Right lung (tissue), 10 donors: ENCODE data around the gene PRDM7. TPM values are rescaled to one million over a fixed set of nuclear protein-coding genes. Genes with fewer than 3 reads are reported as not detected.
"Not testable (repeated sequence)": the region's sequence is repeated elsewhere in the genome, so short reads cannot be mapped to it uniquely, and the experiment has no call there.

ENCODE experiments used
- DNase-seq, 2 donors: peaks; one replicate each; pipeline ENCODE4 v3.0.0-alpha.2; 2013
- long read RNA-seq, 8 donors: transcript quantifications; one replicate each; lab custom pipeline, GENCODE V29; 2026
- polyA plus RNA-seq, 5 donors: library from polyadenylated mRNA; unstranded; fragments of 120-200 nt; gene quantifications; one replicate each; pipeline versions ENCODE4 v1.2.1 to v1.2.3, GENCODE V29; 2013; ENCODE audit warnings: inconsistent platforms in 1 of 5, low replicate concordance in 1 of 5; ENCODE audit not compliant: insufficient read length in 5 of 5, insufficient read depth in 1 of 5

Gene PRDM7
- under 1 TPM; 0.14 to 0.84 (median 0.33) TPM for polyA plus RNA-seq
- long read RNA-seq, donor 1 = 0 reads
- long read RNA-seq, donor 2 = 0 reads
- long read RNA-seq, donor 3 = 0 reads
- long read RNA-seq, donor 4 = 0 reads
- long read RNA-seq, donor 5 = 0 reads
- long read RNA-seq, donor 6 = 0 reads
- long read RNA-seq, donor 7 = 0 reads
- long read RNA-seq, donor 8 = 0 reads

GRCh38 chr16:90077240-90077756 lies at the start of gene PRDM7:
TSS of gene PRDM7 (minus strand) at chr16:90077331. CDS start at chr16:90075910, 1,421 bp downstream.
- DNase-seq = peak; percentile 71 to 83

GRCh38 chr16:90121846-90122245 lies 44.7 kb upstream of the PRDM7 start:
- DNase-seq = not testable (repeated sequence)

GRCh38 chr16:90107617-90108016 lies 30.5 kb upstream of the PRDM7 start:
- not testable (repeated sequence) for DNase-seq

- DNase-seq = not testable (repeated sequence)
Measured at GRCh38 chr16:90107060-90107459, 29.9 kb upstream of the PRDM7 start.

GRCh38 chr16:90106271-90106670 lies 29.1 kb upstream of the PRDM7 start:
- peak; percentile 8 to 25 for DNase-seq

- DNase-seq = not testable (repeated sequence)
Measured at GRCh38 chr16:90104725-90105124, 27.6 kb upstream of the PRDM7 start.

- DNase-seq = not testable (repeated sequence)
Measured at GRCh38 chr16:90102086-90102884, 25.2 kb upstream of the PRDM7 start.

- DNase-seq = not testable (repeated sequence)
Measured at GRCh38 chr16:90101332-90101731, 24.2 kb upstream of the PRDM7 start.

GRCh38 chr16:90100790-90101189 lies 23.7 kb upstream of the PRDM7 start:
- not testable (repeated sequence) for DNase-seq

GRCh38 chr16:90100229-90100628 lies 23.1 kb upstream of the PRDM7 start:
- not testable (repeated sequence) for DNase-seq

GRCh38 chr16:90098936-90099335 lies 21.8 kb upstream of the PRDM7 start:
- DNase-seq = not testable (repeated sequence)

- DNase-seq = not testable (repeated sequence)
Measured at GRCh38 chr16:90097010-90097684, 20.0 kb upstream of the PRDM7 start.

- not testable (repeated sequence) for DNase-seq
Measured at GRCh38 chr16:90094791-90095190, 17.7 kb upstream of the PRDM7 start.

GRCh38 chr16:90094296-90094695 lies 17.2 kb upstream of the PRDM7 start:
- DNase-seq = not testable (repeated sequence)

GRCh38 chr16:90093799-90094198 lies 16.7 kb upstream of the PRDM7 start:
- DNase-seq = not testable (repeated sequence)

- not testable (repeated sequence) for DNase-seq
Measured at GRCh38 chr16:90092781-90093180, 15.7 kb upstream of the PRDM7 start.

GRCh38 chr16:90084215-90084950 lies 7.3 kb upstream of the PRDM7 start:
- no peak for DNase-seq

GRCh38 chr16:90083139-90083538 lies 6.0 kb upstream of the PRDM7 start:
- DNase-seq = no peak

GRCh38 chr16:90081606-90081970 lies 4.5 kb upstream of the PRDM7 start:
- DNase-seq = no peak

GRCh38 chr16:90078579-90078895 lies 1.4 kb upstream of the PRDM7 start:
- no peak for DNase-seq

- peak; percentile 5 to 7 for DNase-seq
Measured at GRCh38 chr16:90077757-90078578, 837 bp upstream of the PRDM7 start.
